GM12872 (cell line): ENCODE measurements around the gene SHANK3.

Experiments
- CTCF ChIP-seq: IDR thresholded peaks from 3 replicates; pipeline ENCODE4 v1.5.1; 2011; ENCODE audit warnings: low read depth, mild to moderate bottlenecking, low read length, moderate library complexity; ENCODE audit not compliant: insufficient read depth

Gene SHANK3

GRCh38 chr22:50716290-50717024 is 43.8 kb downstream of the SHANK3 start:
- no peak for TF ChIP-seq CTCF

GRCh38 chr22:50717709-50718351 is 45.2 kb downstream of the SHANK3 start:
- TF ChIP-seq CTCF, result no peak

GRCh38 chr22:50718352-50718709 is 45.7 kb downstream of the SHANK3 start:
- TF ChIP-seq CTCF, result no peak

- no peak for TF ChIP-seq CTCF
These were observed 47.2 kb downstream of the SHANK3 start for GRCh38 chr22:50719814-50720300.

- no peak for TF ChIP-seq CTCF
These were observed 48.0 kb downstream of the SHANK3 start for GRCh38 chr22:50720301-50721256.

- no peak for TF ChIP-seq CTCF
These were observed 48.7 kb downstream of the SHANK3 start for GRCh38 chr22:50721257-50721844.
